SH-SY5Y (cell line): ENCODE measurements around the gene SERP1.

Experiments used
- GATA2 ChIP-seq: IDR thresholded peaks from 2 replicates; pipeline ENCODE4 v1.6.1; 2011; ENCODE audit warnings: mild to moderate bottlenecking, low read depth, low read length
- GATA3 ChIP-seq: IDR thresholded peaks from 2 replicates; pipeline ENCODE4 v1.6.1; 2011; ENCODE audit warnings: low read depth, mild to moderate bottlenecking, low read length, moderate library complexity

- TF ChIP-seq GATA2 (no peak), GATA3 (no peak)
Measured at GRCh38 chr3:150543128-150543527, 3.2 kb downstream of the SERP1 start.
